IPS-NIHi11 (cell line): ENCODE data around the gene PCSK7.

ENCODE experiments used
- DNase-seq: peaks from one replicate; pipeline ENCODE4 v3.0.0; 2012; ENCODE audit warnings: mixed read lengths, low spot score

PCSK7 gene

GRCh38 chr11:117199053-117199915, 32.6 kb downstream of the PCSK7 start, which contains the start of gene TAGLN:
TAGLN (plus strand) TSS chr11:117199370; CDS start chr11:117203014, 3,644 bp downstream.
- peak; percentile 89 for DNase-seq

- DNase-seq: no peak
Measured at GRCh38 chr11:117198613-117199012, 33.3 kb downstream of the PCSK7 start.

GRCh38 chr11:117197516-117198456, 34.1 kb downstream of the PCSK7 start:
- DNase-seq: peak; percentile 83

GRCh38 chr11:117197006-117197405, 34.9 kb downstream of the PCSK7 start:
- DNase-seq: no peak

GRCh38 chr11:117195761-117196160, 36.1 kb downstream of the PCSK7 start:
- DNase-seq: no peak

GRCh38 chr11:117195258-117195657, 36.6 kb downstream of the PCSK7 start:
- no peak for DNase-seq

- no peak for DNase-seq
Measured at GRCh38 chr11:117194267-117194666, 37.6 kb downstream of the PCSK7 start.

- DNase-seq: no peak
Measured at GRCh38 chr11:117193130-117194020, 38.5 kb downstream of the PCSK7 start.

- no peak for DNase-seq
Measured at GRCh38 chr11:117192401-117192875, 39.4 kb downstream of the PCSK7 start.

- DNase-seq: no peak
Measured at GRCh38 chr11:117191680-117192400, 40.0 kb downstream of the PCSK7 start.

- no peak for DNase-seq
Measured at GRCh38 chr11:117189941-117190544, 41.8 kb downstream of the PCSK7 start.

GRCh38 chr11:117189191-117189940, 42.5 kb downstream of the PCSK7 start:
- DNase-seq: no peak

GRCh38 chr11:117188620-117189081, 43.2 kb downstream of the PCSK7 start:
- DNase-seq: no peak

- DNase-seq: no peak
Measured at GRCh38 chr11:117187799-117188481, 43.9 kb downstream of the PCSK7 start.

- no peak for DNase-seq
Measured at GRCh38 chr11:117187428-117187798, 44.5 kb downstream of the PCSK7 start.

GRCh38 chr11:117187007-117187406, 44.9 kb downstream of the PCSK7 start:
- no peak for DNase-seq

GRCh38 chr11:117186431-117186761, 45.5 kb downstream of the PCSK7 start:
- no peak for DNase-seq

GRCh38 chr11:117185736-117186430, 46.0 kb downstream of the PCSK7 start:
- no peak for DNase-seq
